Tibial nerve (tissue), 4 donors: Measurements from ENCODE around the gene DMGDH. TPM values are rescaled to one million over a fixed set of nuclear protein-coding genes. Genes with fewer than 3 reads are reported as not detected.

Experiments
- DNase-seq, 2 donors: peaks; one replicate each; pipeline ENCODE4 v3.0.0-alpha.2; 2019; ENCODE audit warnings: low spot score in 2 of 2
- H3K27ac ChIP-seq, 4 donors: fragments of 200-600 bp; sonication (generic) in 3 of 4; one replicate each; pipeline ENCODE4 v1.5.1; 2017 to 2019; ENCODE audit warnings: mild to moderate bottlenecking in 1 of 4
- H3K27me3 ChIP-seq, 2 donors: fragments of 200-600 bp; sonication (generic) in 1 of 2; one replicate each; pipeline versions ENCODE4 v1.5.1 to v1.6.0; 2017 to 2019
- H3K36me3 ChIP-seq, 3 donors: fragments of 200-600 bp; sonication (generic); one replicate each; pipeline ENCODE4 v1.5.1; 2018 to 2019
- H3K4me1 ChIP-seq, 4 donors: fragments of 200-600 bp; sonication (generic) in 3 of 4; one replicate each; pipeline ENCODE4 v1.5.1; 2017 to 2019
- H3K4me3 ChIP-seq, 4 donors: fragments of 200-600 bp; sonication (generic) in 3 of 4; one replicate each; pipeline ENCODE4 v1.5.1; 2017 to 2019; ENCODE audit warnings: mild to moderate bottlenecking in 1 of 4, moderate library complexity in 1 of 4
- H3K9me3 ChIP-seq, 4 donors: fragments of 200-600 bp; sonication (generic) in 3 of 4; one replicate each; pipeline ENCODE4 v1.5.1; 2017 to 2019
- CTCF ChIP-seq, 5 experiments: fragments of 200-600 bp in 3 of 5; fragments of 450-650 bp in 2 of 5; sonication (generic) in 3 of 5; IDR thresholded peaks; one replicate each; pipeline ENCODE4 v1.5.1; 2016 to 2019; ENCODE audit warnings: antibody characterized with exemption in 5 of 5, mild to moderate bottlenecking in 3 of 5, moderate library complexity in 2 of 5
- EP300 ChIP-seq, 2 donors: sonication (generic); formaldehyde crosslinking; IDR thresholded peaks; one replicate each; pipeline ENCODE4 v1.6.1; 2017; ENCODE audit warnings: antibody characterized with exemption in 2 of 2, mild to moderate bottlenecking in 1 of 2
- POLR2A ChIP-seq, 2 donors: fragments of 450-650 bp; IDR thresholded peaks; one replicate each; pipeline ENCODE4 v1.6.1; 2017; ENCODE audit warnings: antibody characterized with exemption in 2 of 2, mild to moderate bottlenecking in 2 of 2, moderate library complexity in 2 of 2
- WGBS, 2 donors: methylation state at CpG; one replicate each; pipeline ENCODE4 v1.1.5; 2018; 5-methylcytosine and 5-hydroxymethylcytosine counted together
- total RNA-seq, 4 donors: library from RNA; depleted of rRNA; stranded (reverse); fragments of >200 nt; gene quantifications; one replicate each; pipeline ENCODE4 v1.1.0, GENCODE V29; 2016

DMGDH gene
- total RNA-seq, 4 donors from 2014 or later = 7.1 to 20.1 (median 11.8) TPM

DNA sequence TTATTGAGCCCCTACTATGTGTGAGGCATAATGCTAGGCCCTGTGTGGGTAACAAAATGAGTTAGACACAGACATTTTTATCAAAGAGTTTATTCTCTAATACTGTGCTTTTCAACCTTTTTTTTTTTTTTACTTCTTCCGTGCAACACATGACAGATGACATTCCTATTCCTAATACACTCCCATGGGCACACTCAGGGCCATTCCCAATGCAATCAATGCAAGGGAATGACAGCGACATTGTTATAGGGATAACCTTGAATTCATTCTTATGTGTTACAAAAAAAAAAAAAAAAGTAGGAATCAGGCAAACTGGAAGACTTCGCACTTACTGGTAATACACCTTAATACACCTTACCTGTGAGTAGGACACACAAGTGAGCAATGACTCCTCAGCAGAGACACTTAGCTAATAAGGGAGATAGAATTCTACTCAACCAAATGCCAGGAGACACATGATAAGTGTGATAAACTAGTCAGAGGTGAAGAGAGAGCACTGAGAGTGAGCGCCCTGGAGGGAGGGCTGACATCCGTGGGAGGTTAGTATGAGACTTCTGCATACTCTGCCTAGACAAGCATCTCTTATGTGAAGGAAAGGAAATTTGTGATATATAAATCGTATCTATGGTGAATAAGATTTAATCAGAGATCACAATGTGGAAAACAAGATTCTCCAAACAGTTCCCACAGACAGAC is 63.4 kb downstream of the DMGDH start:
- Histone ChIP-seq H3K4me1 (no peaks in the 10 kb centered on the region), H3K4me3 (no peak overlapping the region), H3K9me3 (no peaks in the 10 kb centered on the region), H3K27ac (no peak overlapping the region), H3K27me3 (no peaks in the 10 kb centered on the region), H3K36me3 (no peaks in the 10 kb centered on the region)
- TF ChIP-seq POLR2A (IDR thresholded peaks at IDR 0.05) (no peak), EP300 (IDR thresholded peaks at IDR 0.05) (no peak), CTCF (IDR thresholded peaks at IDR 0.05) (no peak)
- DNase-seq = no peak
- WGBS, 2 donors = 86% methylated on average over 6 of the region's 6 CpGs

DNA sequence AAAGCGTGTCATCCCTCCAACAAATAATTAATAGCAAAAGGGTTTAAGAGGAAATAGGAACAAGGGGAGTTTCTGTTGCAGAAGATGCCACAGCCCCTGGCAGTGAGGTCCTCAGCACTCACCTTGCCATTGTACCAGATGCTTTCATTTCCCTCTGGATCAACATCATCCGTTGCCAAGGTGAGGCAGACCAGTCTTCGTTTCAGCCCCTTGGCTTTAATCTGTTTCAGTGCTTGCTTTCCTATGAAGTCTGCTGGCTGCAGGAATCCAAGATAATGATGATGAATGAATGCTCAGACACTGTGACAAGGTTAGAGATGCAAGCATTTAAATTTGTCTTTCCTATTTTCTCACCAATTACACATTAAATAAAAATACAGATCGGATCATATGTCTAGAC is 64.3 kb downstream of the DMGDH start:
- no peak for DNase-seq
- Histone ChIP-seq H3K27me3 (no peaks in the 10 kb centered on the region), H3K27ac (no peak overlapping the region), H3K36me3 (no peaks in the 10 kb centered on the region), H3K9me3 (no peaks in the 10 kb centered on the region), H3K4me1 (no peaks in the 10 kb centered on the region), H3K4me3 (no peak overlapping the region)
- 68 to 78% methylated on average over 4 of the region's 4 CpGs for WGBS, 2 donors
- TF ChIP-seq EP300 (IDR thresholded peaks at IDR 0.05) = no peak
- no peak for TF ChIP-seq POLR2A (IDR thresholded peaks at IDR 0.05)
- TF ChIP-seq CTCF (IDR thresholded peaks at IDR 0.05) = no peak

DNA sequence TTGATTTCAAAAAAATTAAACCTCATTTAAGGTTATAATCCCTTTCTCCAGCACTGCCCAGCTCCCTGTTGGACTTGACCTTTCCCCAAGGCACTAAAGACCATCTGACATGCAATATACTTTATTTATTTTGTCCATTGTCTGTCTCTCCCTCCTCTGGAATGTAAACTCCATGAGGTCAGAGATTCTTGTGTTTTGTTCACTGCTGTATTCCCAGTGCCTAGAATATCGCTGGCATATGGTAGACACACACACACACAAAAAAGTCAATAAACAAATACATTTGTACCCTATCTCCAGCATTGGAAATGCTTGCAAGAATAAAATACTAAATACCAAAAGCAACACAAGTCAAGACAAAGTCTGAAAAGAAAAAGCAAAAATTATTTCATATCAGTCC is 67.1 kb downstream of the DMGDH start:
- no peak overlapping the region for H3K4me3 ChIP-seq
- TF ChIP-seq EP300 (IDR thresholded peaks at IDR 0.05) (no peak), POLR2A (IDR thresholded peaks at IDR 0.05) (no peak), CTCF (IDR thresholded peaks at IDR 0.05) (no peak)
- DNase-seq = no peak
- no peaks in the 10 kb centered on the region for H3K4me1 ChIP-seq
- H3K9me3 ChIP-seq = no peaks in the 10 kb centered on the region
- no peaks in the 10 kb centered on the region for H3K27me3 ChIP-seq
- H3K27ac ChIP-seq = no peak overlapping the region
- no peaks in the 10 kb centered on the region for H3K36me3 ChIP-seq
- 45 to 61% methylated on average over 1 of the region's 1 CpG for WGBS, 2 donors

- Histone ChIP-seq H3K4me1 (no peaks in the 10 kb centered on the region), H3K27me3 (no peaks in the 10 kb centered on the region), H3K36me3 (no peaks in the 10 kb centered on the region), H3K9me3 (no peaks in the 10 kb centered on the region), H3K4me3 (no peak overlapping the region), H3K27ac (no peak overlapping the region)
- DNase-seq = no peak
- TF ChIP-seq EP300 (IDR thresholded peaks at IDR 0.05) (no peak), POLR2A (IDR thresholded peaks at IDR 0.05) (no peak), CTCF (IDR thresholded peaks at IDR 0.05) (no peak)
Measured at GRCh38 chr5:79001471-79001870, 68.0 kb downstream of the DMGDH start.

GRCh38 chr5:78997090-78997489 is 72.4 kb downstream of the DMGDH start:
- WGBS, 2 donors = 91 to 96% methylated on average over 2 of the region's 2 CpGs
- Histone ChIP-seq H3K27ac (no peak overlapping the region), H3K27me3 (no peaks in the 10 kb centered on the region), H3K4me3 (no peak overlapping the region), H3K9me3 (no peaks in the 10 kb centered on the region), H3K4me1 (no peaks in the 10 kb centered on the region), H3K36me3 (no peaks in the 10 kb centered on the region)
- no peak for DNase-seq
- TF ChIP-seq POLR2A (IDR thresholded peaks at IDR 0.05) = no peak
- no peak for TF ChIP-seq EP300 (IDR thresholded peaks at IDR 0.05)
- TF ChIP-seq CTCF (IDR thresholded peaks at IDR 0.05) = no peak
